WTC11 (cell line): ENCODE data around the gene MYOD1.

Source experiments
- ATF1 ChIP-seq: sonication (generic); formaldehyde crosslinking; IDR thresholded peaks from 2 replicates; pipeline ENCODE4 v1.8.1; 2023; ENCODE audit warnings: mild to moderate bottlenecking, moderate library complexity, missing genetic modification reagents
- CBFB ChIP-seq: sonication (generic); formaldehyde crosslinking; IDR thresholded peaks from 2 replicates; pipeline ENCODE4 v1.8.1; 2022; ENCODE audit warnings: mild to moderate bottlenecking, low read depth, missing genetic modification reagents
- CREB1 ChIP-seq: sonication (generic); formaldehyde crosslinking; IDR thresholded peaks from 2 replicates; pipeline ENCODE4 v1.8.0; 2023; ENCODE audit warnings: mild to moderate bottlenecking, missing genetic modification reagents
- CTCF ChIP-seq: fragments of 200-600 bp; IDR thresholded peaks from 2 replicates; pipeline ENCODE4 v1.8.0; 2022; ENCODE audit warnings: antibody characterized with exemption
- MAX ChIP-seq: sonication (generic); formaldehyde crosslinking; IDR thresholded peaks from 2 replicates; pipeline ENCODE4 v1.8.0; 2022; ENCODE audit warnings: mild to moderate bottlenecking, missing genetic modification reagents
- MLX ChIP-seq: sonication (generic); formaldehyde crosslinking; IDR thresholded peaks from 2 replicates; pipeline ENCODE4 v1.8.1; 2023; ENCODE audit warnings: mild to moderate bottlenecking, missing genetic modification reagents, moderate library complexity
- NR2C2 ChIP-seq: sonication (generic); formaldehyde crosslinking; IDR thresholded peaks from 2 replicates; pipeline ENCODE4 v1.8.0; 2022; ENCODE audit warnings: mild to moderate bottlenecking, missing genetic modification reagents
- SMAD3 ChIP-seq: sonication (generic); formaldehyde crosslinking; IDR thresholded peaks from 2 replicates; pipeline ENCODE4 v1.8.0; 2022; ENCODE audit warnings: missing genetic modification reagents, mild to moderate bottlenecking, borderline replicate concordance

- TF ChIP-seq MAX (CRISPR knock-in tag) = no peak
- TF ChIP-seq ATF1 (CRISPR knock-in tag) = no peak
- TF ChIP-seq MLX = no peak
- no peak for TF ChIP-seq CBFB
- no peak for TF ChIP-seq CTCF
- TF ChIP-seq NR2C2 = no peak
- TF ChIP-seq SMAD3 (CRISPR knock-in tag) = no peak
- TF ChIP-seq CREB1 = no peak
These were observed 17.2 kb downstream of the MYOD1 start for GRCh38 chr11:17736579-17736893.
